Measurements from ENCODE around the gene CCDC188. TPM values are rescaled to one million over a fixed set of nuclear protein-coding genes. Genes with fewer than 3 reads are reported as not detected.

Gene CCDC188
- total and polyA plus RNA-seq, 2 donors (not counting 1 experiment from before 2014, with no cell fraction given): not detected

GRCh38 chr22:20154602-20155187, 3.8 kb upstream of the CCDC188 start:
- Mint-ChIP-seq H3K27me3 (peaks cover 10% of the 10 kb centered on the region), H3K4me1 (peaks cover 2% of the 10 kb centered on the region), H3K9me3 (ENCODE audit: insufficient read depth) (no peaks in the 10 kb centered on the region), H3K4me3 (no peak overlapping the region), H3K27ac (no peak overlapping the region)
- H3K9me3 ChIP-seq (ENCODE audit: control extremely low read depth in 1 of 3, control insufficient read depth in 2 of 3, insufficient read depth in 1 of 3, low read length in 2 of 3): peaks cover 0 to 7% (median 0%) of the 10 kb centered on the region in 3 donors
- CTCF ChIA-PET: interaction anchor here (1.1 kb wide), 1 partner anchor 129 kb away, joined by 3 read pairs; no protein-coding TSS in a partner anchor
- no peak for DNase-seq
- H2AFZ ChIP-seq (ENCODE audit: insufficient read depth, low read depth, low read length, poor library complexity, severe bottlenecking): no peak overlapping the region
- no peak for ATAC-seq (ENCODE audit: low read depth)
- H4K20me1 ChIP-seq (ENCODE audit: control insufficient read depth, insufficient read depth, low read length, poor library complexity, severe bottlenecking): no peaks in the 10 kb centered on the region
- WGBS (ENCODE audit: insufficient coverage): 60% methylated on average over 9 of the region's 14 CpGs
- intact Hi-C loops (cut with micrococcal nuclease): no loop called here
- POLR2A ChIA-PET: no interaction called here
- H3K36me3 ChIP-seq (replicated peaks in 1 of 2; ENCODE audit: control extremely low read depth in 1 of 2, control insufficient read depth in 1 of 2, extremely low read depth in 1 of 2, insufficient read depth in 2 of 2, low read length in 1 of 2): no peaks in the 10 kb centered on the region
- no peak for TF ChIP-seq CTCF (IDR thresholded peaks at IDR 0.05)
- TF ChIP-seq EZH2 (IDR thresholded peaks at IDR 0.05; ENCODE audit: borderline replicate concordance, insufficient read depth, low read depth, low read length, poor library complexity, severe bottlenecking): no peak
- no peaks in the 10 kb centered on the region for H3K79me2 ChIP-seq (ENCODE audit: control insufficient read depth, insufficient read depth, low read length)
- H3K9ac ChIP-seq (ENCODE audit: low read length): no peak overlapping the region
- H3K4me2 ChIP-seq (replicated peaks; ENCODE audit: low read depth, low read length, poor library complexity, severe bottlenecking): no peak overlapping the region
- H3K4me1 ChIP-seq (ENCODE audit: control insufficient read depth in 2 of 2, insufficient read depth in 2 of 2, low read length in 2 of 2): peaks cover 0 to 7% of the 10 kb centered on the region in 2 donors
- H3K27me3 ChIP-seq (replicated peaks in 1 of 4; ENCODE audit: control extremely low read depth in 1 of 4, control insufficient read depth in 3 of 4, insufficient read depth in 4 of 4, low read length in 3 of 4): peaks cover 0 to 40% (median 10%) of the 10 kb centered on the region in 4 experiments
- H3K27ac ChIP-seq (ENCODE audit: low read length in 2 of 2): no peak overlapping the region
- no peak overlapping the region for H3K4me3 ChIP-seq (ENCODE audit: control extremely low read depth in 1 of 5, extremely low read depth in 1 of 5, insufficient read depth in 1 of 5, low read depth in 2 of 5, low read length in 4 of 5)

- no peaks in the 10 kb centered on the region for H3K9me3 Mint-ChIP-seq (ENCODE audit: insufficient read depth)
- Histone ChIP-seq H3K27me3 (replicated peaks in 1 of 4; ENCODE audit: control extremely low read depth in 1 of 4, control insufficient read depth in 3 of 4, insufficient read depth in 4 of 4, low read length in 3 of 4) (peaks cover 0 to 38% (median 10%) of the 10 kb centered on the region in 4 experiments), H3K9me3 (ENCODE audit: control extremely low read depth in 1 of 3, control insufficient read depth in 2 of 3, insufficient read depth in 1 of 3, low read length in 2 of 3) (peaks cover 0 to 7% (median 0%) of the 10 kb centered on the region in 3 donors), H4K20me1 (ENCODE audit: control insufficient read depth, insufficient read depth, low read length, poor library complexity, severe bottlenecking) (no peaks in the 10 kb centered on the region), H3K4me3 (ENCODE audit: control extremely low read depth in 1 of 5, extremely low read depth in 1 of 5, insufficient read depth in 1 of 5, low read depth in 2 of 5, low read length in 4 of 5) (no peak overlapping the region), H3K9ac (ENCODE audit: low read length) (no peak overlapping the region), H3K4me2 (replicated peaks; ENCODE audit: low read depth, low read length, poor library complexity, severe bottlenecking) (no peak overlapping the region), H3K4me1 (ENCODE audit: control insufficient read depth in 2 of 2, insufficient read depth in 2 of 2, low read length in 2 of 2) (peaks cover 0 to 7% of the 10 kb centered on the region in 2 donors), H3K36me3 (replicated peaks in 1 of 2; ENCODE audit: control extremely low read depth in 1 of 2, control insufficient read depth in 1 of 2, extremely low read depth in 1 of 2, insufficient read depth in 2 of 2, low read length in 1 of 2) (no peaks in the 10 kb centered on the region), H2AFZ (ENCODE audit: insufficient read depth, low read depth, low read length, poor library complexity, severe bottlenecking) (no peak overlapping the region), H3K79me2 (ENCODE audit: control insufficient read depth, insufficient read depth, low read length) (no peaks in the 10 kb centered on the region), H3K27ac (ENCODE audit: low read length in 2 of 2) (no peak overlapping the region)
- ChIA-PET POLR2A (no interaction called here), CTCF (interaction anchor here (0.7 to 1.1 kb wide), 2 partner anchors 129 to 215 kb away, joined by 3 read pairs; no protein-coding TSS in a partner anchor)
- peaks cover 2% of the 10 kb centered on the region for H3K4me1 Mint-ChIP-seq
- 93% methylated on average over 16 of the region's 16 CpGs for WGBS (ENCODE audit: insufficient coverage)
- no peak for ATAC-seq (ENCODE audit: low read depth)
- no peak for TF ChIP-seq CTCF (IDR thresholded peaks at IDR 0.05)
- no peak overlapping the region for H3K4me3 Mint-ChIP-seq
- H3K27me3 Mint-ChIP-seq: peaks cover 7% of the 10 kb centered on the region
- intact Hi-C loops (cut with micrococcal nuclease): no loop called here
- H3K27ac Mint-ChIP-seq: no peak overlapping the region
- DNase-seq: no peak
These were observed 3.1 kb upstream of the CCDC188 start for GRCh38 chr22:20153945-20154344.
